ENCODE results near the gene PYDC1. TPM values are rescaled to one million over a fixed set of nuclear protein-coding genes. Genes with fewer than 3 reads are reported as not detected.

Gene PYDC1
- polyA plus RNA-seq, 3 donors: not detected

DNA sequence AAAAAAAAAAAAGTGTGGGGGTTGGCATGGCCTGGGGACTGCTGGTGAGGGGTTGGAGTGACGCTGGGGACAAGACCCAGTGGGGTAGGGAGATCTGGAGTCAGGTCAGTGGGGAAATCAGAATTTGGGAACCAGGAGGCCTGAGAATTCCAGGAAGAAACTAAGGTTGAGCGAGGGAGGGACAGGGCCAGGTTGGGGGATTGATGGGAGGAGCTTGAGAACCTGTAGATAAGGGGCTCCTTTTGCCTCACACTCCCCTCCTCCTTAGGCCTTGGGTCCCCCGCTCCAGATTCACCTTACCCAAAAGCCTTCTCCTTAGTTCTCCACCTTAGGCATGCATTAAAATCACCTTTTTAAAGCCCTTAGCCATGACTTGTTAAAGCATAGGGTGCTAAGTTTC lies 8.3 kb upstream of the PYDC1 start:
- 96 to 100% (median 96%) methylated on average over 3 of the region's 3 CpGs for WGBS, 3 donors
- H3K27ac ChIP-seq (ENCODE audit: low read depth, low read length): no peak overlapping the region

DNA sequence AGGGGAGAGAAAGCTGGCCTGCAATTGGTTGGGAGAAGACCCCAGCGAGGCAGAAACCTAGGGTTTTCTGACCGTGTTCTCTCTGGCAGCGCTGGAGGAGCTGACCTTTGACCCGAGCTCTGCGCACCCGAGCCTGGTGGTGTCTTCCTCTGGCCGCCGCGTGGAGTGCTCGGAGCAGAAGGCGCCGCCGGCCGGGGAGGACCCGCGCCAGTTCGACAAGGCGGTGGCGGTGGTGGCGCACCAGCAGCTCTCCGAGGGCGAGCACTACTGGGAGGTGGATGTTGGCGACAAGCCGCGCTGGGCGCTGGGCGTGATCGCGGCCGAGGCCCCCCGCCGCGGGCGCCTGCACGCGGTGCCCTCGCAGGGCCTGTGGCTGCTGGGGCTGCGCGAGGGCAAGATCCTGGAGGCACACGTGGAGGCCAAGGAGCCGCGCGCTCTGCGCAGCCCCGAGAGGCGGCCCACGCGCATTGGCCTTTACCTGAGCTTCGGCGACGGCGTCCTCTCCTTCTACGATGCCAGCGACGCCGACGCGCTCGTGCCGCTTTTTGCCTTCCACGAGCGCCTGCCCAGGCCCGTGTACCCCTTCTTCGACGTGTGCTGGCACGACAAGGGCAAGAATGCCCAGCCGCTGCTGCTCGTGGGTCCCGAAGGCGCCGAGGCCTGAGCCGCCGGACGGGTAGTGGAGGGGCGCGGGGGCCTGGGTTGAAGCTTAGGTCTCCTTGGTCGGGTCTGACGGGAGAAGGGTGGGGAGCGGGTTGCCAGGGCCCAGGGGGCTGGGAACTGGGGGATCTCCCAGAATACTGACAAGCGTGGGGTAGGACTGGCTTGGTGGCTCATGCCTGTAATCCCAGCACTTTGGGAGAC lies 7.4 kb upstream of the PYDC1 start:
- WGBS, 3 donors: 75 to 82% (median 80%) methylated on average over 72 to 80 of the region's 80 CpGs
- H3K27ac ChIP-seq (ENCODE audit: low read depth, low read length): no peak overlapping the region

DNA sequence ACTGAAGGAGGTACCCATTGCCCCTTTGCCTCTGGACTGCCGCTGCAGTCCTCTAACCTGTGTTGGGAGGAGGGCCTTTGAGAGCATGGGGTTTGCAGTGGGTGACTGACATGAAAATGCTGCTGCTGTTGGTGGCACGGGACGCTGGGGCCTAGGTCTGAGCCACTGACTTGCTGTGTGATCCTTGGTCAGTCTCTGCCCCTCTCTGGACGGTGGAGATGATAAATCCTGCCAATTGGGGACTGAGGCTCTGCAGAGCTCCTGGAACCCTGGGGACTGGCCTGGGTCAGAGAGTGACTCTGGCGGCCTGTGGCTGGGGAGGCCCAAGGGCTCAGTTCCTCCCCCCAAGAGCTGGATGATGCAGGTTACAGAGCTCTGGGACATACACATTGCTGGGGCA lies 6.1 kb upstream of the PYDC1 start:
- 92 to 97% (median 95%) methylated on average over 5 of the region's 5 CpGs for WGBS, 3 donors
- H3K27ac ChIP-seq (ENCODE audit: low read depth, low read length): no peak overlapping the region

DNA sequence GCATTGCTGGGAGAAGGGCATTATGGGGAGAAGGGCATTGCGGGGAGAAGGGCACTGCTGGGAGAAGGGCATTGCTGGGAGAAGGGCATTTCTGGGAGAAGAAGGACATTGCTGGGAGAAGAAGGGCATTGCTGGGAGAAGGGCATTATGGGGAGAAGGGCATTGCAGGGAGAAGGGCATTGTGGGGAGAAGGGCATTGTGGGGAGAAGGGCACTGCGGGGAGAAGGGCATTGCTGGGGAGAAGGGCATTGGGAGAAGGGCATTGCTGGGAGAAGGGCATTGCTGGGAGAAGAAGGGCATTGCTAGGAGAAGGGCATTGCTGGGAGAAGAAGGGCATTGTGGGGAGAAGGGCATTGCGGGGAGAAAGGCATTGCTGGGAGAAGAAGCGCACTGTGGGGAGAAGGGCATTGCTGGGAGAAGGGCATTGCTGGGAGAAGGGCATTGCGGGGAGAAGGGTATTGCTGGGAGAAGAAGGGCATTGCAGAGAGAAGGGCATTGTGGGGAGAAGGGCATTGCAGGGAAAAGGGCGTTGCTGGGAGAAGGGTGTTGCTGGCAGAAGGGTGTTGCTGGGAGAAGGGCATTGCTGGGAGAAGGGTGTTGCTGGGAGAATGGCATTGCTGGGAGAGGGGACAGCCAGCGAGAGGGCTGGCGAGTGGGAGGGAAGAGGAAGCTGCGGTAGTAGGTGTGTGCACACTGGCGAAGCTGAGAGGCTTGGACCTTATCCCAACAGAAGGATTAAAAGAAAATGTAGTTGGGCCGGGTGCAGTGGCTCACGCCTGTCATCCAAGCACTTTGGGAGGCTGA lies 4.6 kb upstream of the PYDC1 start:
- 62 to 75% (median 62%) methylated on average over 12 of the region's 12 CpGs for WGBS, 3 donors
- no peak overlapping the region for H3K27ac ChIP-seq (ENCODE audit: low read depth, low read length)

DNA sequence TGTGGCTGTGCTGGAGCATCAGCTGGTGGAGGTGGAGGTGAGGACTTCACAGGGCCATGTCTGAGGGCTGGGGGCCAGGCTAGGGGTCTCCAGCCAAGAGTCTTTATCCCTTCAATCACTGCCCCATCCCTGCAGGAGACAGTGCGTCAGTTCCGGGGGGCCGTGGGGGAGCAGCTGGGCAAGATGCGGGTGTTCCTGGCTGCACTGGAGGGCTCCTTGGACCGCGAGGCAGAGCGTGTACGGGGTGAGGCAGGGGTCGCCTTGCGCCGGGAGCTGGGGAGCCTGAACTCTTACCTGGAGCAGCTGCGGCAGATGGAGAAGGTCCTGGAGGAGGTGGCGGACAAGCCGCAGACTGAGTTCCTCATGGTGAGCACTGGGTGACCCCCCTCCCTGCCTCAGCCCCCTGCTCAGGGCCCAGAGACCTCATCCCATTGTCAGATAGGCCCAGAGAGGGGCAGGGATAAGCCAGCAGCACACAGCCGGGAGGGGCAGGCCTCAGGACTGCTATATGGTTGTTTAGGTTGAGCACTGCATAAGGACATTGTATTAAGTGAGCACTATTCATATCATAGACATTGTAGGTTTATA lies 2.3 kb upstream of the PYDC1 start:
- WGBS, 3 donors: 83 to 86% (median 85%) methylated on average over 15 of the region's 15 CpGs

DNA sequence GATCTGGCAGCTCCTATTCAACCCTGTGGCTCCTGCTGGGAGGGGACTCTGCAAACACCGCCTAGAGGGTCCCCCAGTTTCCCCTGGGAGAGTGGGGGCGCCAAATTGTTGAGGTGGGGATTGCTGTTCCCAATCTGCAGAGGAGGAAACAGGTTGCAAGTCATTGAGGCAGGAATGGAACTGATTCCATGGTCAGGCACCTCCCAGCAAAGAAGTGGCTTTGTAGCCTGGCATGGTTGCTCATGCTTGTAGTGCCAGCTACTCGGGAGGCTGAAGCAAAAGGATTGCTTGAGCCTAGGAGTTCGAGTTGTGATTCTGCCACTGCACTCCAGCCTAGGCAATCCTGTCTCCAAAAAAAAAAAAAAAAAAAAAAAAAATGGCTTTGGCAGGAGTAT lies 198 bp upstream of the PYDC1 start:
- no peak overlapping the region for H3K27ac ChIP-seq (ENCODE audit: low read depth, low read length)
- 22 to 30% (median 28%) methylated on average over 4 of the region's 4 CpGs for WGBS, 3 donors

More for the DNA sequence above, 2.3 kb upstream of the PYDC1 start:
- no peak overlapping the region for H3K27ac ChIP-seq (ENCODE audit: low read depth, low read length)

DNA sequence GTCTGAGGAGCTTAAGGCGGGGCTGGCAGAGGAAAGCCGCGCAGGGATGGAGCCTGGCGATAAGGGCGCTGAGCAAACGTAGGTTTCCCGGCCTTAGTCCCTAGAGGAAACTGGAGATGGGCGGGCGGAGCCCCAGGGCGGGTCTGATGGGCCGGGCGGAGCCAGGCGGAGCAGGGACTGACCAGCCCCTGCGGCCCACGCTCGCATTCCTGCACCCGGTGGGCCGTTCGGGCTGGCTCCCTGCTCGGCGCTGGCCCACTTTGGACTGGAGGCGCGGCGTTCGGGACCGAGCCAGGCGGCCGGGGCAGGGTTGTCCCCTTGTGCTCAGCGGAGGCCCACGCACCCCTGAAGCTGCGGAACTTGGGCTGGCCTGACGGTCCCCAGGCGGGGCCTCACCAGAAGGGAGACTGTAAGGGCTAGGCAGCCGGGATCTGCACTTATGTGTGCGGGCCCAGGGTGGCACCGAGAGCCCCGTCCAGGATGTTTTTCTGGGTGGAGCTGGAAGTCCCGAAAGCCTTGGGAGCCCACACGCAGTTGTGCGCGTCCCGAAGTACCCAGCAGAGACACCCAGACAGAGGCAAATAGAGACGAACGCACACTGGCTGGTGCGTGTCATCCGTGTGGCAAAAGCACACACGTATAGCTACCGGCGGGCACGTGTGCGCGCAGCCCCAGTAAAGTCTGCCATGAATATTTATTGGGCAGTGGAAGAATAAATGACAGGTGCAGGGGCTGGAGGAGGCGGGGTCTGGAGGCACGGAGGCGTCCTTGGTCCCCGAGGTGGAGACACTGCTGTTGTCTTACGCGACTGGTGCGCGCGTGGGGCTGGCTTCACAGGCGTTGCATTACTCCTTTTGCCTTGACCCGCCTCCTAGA lies 1.4 kb downstream of the PYDC1 start:
- WGBS, 3 donors: 0 to 1% (median 1%) methylated on average over 60 to 63 of the region's 63 CpGs
- no peak overlapping the region for H3K27ac ChIP-seq (ENCODE audit: low read depth, low read length)

DNA sequence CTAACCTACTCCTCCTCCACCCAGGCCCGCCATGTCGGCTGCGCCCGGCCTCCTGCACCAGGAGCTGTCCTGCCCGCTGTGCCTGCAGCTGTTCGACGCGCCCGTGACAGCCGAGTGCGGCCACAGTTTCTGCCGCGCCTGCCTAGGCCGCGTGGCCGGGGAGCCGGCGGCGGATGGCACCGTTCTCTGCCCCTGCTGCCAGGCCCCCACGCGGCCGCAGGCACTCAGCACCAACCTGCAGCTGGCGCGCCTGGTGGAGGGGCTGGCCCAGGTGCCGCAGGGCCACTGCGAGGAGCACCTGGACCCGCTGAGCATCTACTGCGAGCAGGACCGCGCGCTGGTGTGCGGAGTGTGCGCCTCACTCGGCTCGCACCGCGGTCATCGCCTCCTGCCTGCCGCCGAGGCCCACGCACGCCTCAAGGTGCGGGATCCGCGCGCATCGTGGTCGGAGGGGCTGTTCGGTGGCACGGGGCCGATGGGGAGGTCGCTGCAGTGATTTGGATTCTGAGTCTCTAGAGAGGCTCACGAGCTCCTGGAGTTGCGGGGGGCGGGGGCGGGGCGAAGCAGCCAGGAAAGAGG lies 2.1 kb downstream of the PYDC1 start:
- no peak overlapping the region for H3K27ac ChIP-seq (ENCODE audit: low read depth, low read length)
- 3 to 14% (median 13%) methylated on average over 49 to 58 of the region's 58 CpGs for WGBS, 3 donors

DNA sequence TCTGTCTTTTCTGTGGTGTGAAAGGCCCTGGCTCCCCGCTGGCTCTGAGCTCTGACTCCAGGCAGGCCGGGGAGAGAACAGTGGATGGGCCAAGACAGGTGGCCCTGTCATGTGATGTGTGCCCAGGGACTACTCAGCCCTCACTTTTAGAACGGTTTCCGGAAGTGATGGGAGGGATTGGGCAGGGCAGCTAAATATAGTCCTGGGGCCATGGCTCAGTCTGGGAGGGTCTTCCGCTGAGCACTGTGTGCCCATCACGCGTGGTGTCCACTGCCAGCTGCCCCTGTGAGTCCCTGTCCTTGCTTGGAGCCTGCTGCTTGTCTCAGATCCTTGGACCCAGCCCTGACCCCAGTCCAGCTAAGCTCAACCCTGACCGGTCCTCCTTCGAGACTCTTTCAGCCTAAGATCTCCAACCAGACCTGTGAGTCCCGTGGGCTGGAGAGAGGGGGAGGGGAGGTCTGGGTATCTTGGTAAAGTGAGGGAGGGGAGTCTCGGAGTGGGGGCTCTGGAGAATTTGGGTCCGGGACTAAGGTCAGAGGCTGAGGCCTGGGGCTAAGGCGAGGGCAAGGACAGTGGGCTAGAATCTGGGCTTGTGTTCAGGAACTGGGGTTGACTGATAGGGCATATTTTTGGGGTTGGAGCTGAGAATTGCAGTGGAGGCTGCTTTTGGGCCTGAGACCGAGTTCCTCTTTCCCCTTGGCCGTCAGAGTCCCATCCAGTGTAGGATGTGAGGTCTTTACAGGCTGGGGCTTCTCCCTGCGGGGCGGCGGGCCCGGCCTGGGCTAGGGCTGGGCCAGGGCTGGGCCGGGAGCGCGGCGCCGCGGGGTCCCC lies 2.8 kb downstream of the PYDC1 start, which contains the start of gene TRIM72:
TSS of gene TRIM72 (plus strand) at position 243 of the 831 bp plus-strand sequence. CDS start 620 bp downstream, outside the sequence.
- 67 to 70% (median 67%) methylated on average over 17 to 25 of the region's 25 CpGs for WGBS, 3 donors
- no peak within 1 kb of the TSS for H3K27ac ChIP-seq (ENCODE audit: low read depth, low read length)

DNA sequence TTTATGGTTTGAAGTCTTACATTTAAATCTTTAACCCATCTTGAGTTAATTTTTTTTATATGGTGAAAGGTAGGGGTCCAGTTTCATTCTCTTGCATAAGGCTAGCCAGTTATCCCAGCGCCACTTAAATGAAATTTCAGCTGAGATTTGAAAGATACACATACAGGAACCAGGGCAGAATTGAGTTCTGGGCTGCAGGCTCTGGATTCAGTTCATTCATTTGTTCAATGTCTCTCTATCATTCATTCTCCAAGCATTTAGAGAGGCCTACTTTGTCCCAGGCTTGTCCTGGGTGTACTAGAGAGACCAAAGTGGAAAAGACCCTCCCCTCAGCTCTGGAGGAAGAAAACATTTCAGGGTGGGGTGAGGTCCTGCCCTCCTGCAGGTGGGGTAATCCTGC lies 3.6 kb downstream of the PYDC1 start:
- 88 to 100% (median 95%) methylated on average over 1 of the region's 1 CpG for WGBS, 3 donors
- no peak overlapping the region for H3K27ac ChIP-seq (ENCODE audit: low read depth, low read length)

DNA sequence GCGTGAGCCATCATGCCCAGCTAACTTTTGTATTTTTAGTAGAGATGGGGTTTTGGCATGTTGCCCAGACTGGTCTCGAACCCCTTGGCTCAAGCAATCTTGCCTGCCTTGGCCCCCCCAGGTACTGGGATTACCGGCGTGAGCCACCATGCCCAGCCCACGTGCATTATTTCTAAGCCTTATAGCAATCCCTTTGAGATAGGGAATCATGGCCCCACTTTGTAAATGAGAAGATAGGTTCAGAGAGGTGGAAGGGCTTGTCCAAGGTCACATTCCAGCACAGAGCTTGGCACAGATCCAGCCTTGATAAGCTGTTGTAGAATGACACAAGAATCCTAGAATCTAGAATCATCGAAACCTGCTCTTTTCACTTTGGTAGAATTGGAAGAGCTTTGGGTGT lies 10.2 kb downstream of the PYDC1 start:
- no peak overlapping the region for H3K27ac ChIP-seq (ENCODE audit: low read depth, low read length)
- WGBS, 3 donors: 38 to 56% (median 52%) methylated on average over 6 of the region's 6 CpGs

DNA sequence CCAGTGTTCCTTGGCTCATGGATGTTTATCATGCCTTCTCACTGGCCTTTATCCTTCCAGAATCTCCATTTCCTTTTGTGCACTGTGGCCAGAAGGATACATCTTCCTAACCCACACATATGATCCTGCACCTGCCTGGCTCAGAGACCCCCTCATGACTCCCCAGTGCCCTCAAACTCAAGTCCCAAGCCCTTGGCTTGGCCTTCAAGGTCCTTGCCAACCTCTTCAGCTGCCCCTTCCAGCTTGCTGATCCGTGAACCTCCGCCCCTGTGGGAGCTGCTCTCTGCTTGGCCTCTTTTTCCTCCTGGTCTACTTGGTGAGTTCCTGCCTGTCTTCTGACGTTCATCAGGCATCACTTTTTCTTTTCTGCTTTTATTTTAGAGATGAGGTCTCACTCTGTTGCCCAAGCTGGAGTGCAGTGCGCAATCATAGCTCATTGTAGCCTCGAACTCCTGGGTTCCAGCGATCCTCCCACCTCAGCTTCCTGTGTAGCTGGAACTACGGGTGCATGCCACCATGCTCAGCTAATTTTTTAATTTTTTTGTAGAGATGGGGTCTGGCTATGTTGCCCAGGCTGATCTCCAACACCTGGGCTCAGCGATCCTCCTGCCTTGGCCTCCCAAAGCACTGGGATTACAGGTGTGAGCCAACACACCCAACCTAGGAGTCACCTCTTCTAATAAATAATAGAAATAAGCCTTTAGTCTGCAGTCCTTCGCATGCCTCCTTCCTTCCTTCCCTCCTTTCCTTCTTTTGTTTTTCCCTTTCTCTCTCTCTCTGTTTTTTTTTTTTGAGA lies 11.9 kb downstream of the PYDC1 start:
- WGBS, 3 donors: 80 to 89% (median 81%) methylated on average over 9 of the region's 9 CpGs
- H3K27ac ChIP-seq (ENCODE audit: low read depth, low read length): no peak overlapping the region

DNA sequence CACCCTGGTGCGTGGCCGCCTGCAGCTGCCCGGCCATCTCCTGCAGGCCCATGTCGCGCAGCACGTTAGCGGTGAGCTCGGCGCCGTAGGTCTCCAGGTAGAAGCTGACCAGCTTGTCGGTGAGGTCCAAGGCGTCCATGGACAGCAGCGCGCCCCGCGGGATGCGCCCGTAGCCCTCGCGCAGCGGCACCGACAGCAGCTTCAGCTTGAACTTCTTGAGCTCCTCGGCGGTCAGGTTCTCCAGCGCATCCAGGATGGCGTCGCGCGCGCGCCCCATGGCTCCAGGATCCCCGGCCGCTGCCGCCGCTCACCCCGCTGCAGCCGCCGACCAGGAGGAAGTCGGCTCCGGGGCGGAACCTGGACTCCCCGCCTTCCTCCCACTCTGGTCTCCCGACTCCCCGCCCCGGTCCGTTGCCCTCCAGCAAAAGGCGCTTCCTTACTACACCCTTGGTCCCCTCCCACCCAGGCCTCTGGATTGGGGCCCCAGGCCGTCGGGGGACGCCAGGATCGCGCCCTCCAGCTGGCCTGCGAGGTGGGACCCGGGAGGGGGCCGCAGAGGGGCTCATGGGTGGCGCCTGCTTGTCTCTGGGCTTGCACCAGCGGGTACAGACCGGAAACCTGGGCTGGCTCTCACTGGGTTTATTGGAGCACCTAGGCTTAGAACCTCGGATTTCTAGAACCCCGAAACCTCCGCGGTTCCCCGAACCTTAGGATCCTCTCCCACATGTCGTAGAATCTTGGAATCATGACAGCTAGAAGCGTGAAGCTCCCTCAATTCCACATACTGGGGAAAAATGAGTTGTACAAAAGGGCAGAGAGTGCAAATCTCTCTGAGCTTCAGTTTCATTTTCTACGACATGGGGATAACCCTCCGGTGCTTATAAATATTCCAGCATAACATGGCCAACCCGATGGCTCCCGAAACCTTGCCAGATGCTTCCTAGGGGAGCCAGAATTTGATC lies 14.2 kb downstream of the PYDC1 start, which contains the start of gene PYCARD:
TSS of gene PYCARD (minus strand) at position 347 of the 962 bp plus-strand sequence. CDS start at position 277, 70 bp downstream.
- peak within 1 kb of the TSS; percentile 6 for H3K27ac ChIP-seq (ENCODE audit: low read depth, low read length)
- 3 to 21% (median 3%) methylated on average over 42 to 69 of the region's 69 CpGs for WGBS, 3 donors

DNA sequence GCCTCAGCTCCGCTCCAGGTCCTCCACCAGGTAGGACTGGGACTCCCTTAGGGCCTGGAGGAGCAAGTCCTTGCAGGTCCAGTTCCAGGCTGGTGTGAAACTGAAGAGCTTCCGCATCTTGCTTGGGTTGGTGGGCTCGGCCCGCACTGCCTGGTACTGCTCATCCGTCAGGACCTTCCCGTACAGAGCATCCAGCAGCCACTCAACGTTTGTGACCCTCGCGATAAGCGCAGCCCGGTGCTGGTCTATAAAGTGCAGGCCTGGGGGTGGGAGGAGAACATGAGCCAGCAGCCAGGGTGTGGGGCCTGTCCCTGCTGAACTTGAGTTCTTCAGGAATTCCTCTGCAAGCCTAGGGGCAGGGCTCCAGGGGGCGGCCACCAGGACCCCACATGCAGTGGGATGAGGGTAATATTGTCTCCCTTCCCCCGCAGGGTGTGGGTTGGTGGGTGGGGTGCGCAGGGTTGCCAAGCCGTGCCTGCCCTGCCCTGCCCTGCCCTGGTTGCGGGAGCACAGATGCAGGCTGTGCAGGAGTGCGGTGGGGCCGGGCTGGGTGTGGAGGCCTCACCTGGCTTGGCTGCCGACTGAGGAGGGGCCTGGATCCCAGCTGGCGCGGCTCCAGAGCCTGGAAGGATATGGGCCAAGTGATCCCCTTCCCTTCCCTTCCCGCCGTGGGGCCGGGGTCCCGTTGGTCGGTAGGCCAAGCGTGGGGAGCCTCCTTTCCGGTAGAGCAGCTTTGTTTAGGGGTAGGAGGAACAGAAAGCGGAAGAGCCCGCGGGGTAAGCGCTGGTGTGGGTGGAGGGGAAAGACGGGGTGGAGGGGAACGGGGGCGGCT lies 15.1 kb downstream of the PYDC1 start:
- 15 to 20% (median 17%) methylated on average over 33 to 35 of the region's 35 CpGs for WGBS, 3 donors
- no peak overlapping the region for H3K27ac ChIP-seq (ENCODE audit: low read depth, low read length)

All from adipose tissue (tissue), 3 donors.